ENCODE data around the gene ITGA2B.
"Not testable (repeated sequence)": the region's sequence is repeated elsewhere in the genome, so short reads cannot be mapped to it uniquely, and the experiment has no call there.

Gene ITGA2B

GRCh38 chr17:44330263-44330662 is 59.2 kb downstream of the ITGA2B start:
- DNase-seq (ENCODE audit: low spot score) = not testable (repeated sequence)

GRCh38 chr17:44329516-44329915 is 59.9 kb downstream of the ITGA2B start:
- not testable (repeated sequence) for DNase-seq (ENCODE audit: low spot score)

- no peak for DNase-seq (ENCODE audit: low spot score)
Measured at GRCh38 chr17:44327715-44328449, 61.6 kb downstream of the ITGA2B start.

DNA sequence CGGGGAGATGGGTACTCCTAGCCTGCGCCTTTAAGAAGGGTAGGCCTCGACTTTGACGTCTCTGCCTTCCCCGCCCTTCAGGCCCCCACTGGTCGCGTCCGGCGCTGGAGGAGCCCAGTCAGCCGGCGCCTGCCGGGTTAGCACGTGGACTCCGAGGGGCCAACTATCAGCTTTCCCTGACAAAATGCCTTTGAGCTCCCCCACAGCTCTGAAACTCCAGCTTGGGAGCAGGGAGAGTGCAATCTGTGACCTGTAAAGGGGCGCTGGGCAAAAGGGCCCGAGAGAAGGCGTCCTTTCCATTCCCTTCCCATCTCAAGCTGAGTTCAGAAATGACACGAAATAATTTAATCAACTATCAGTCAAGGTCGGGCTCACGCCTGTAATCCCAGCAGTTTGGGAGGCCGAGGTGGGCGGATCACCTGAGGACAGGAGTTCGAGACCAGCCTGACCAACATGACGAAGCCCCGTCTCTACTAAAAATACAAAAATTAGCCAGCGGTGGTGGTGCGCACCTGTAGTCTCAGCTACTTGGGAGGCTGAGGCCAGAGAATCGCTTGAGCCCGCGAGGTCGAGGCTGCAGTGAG is 62.5 kb downstream of the ITGA2B start:
- DNase-seq (ENCODE audit: low spot score) = peak; percentile 97

- DNase-seq (ENCODE audit: low spot score) = peak; percentile 99
Measured at GRCh38 chr17:44324571-44325275, 64.7 kb downstream of the ITGA2B start, which contains the start of gene SLC25A39. Gene SLC25A39 (minus strand): TSS chr17:44324823. CDS start chr17:44323562, 1,261 bp downstream.

DNA sequence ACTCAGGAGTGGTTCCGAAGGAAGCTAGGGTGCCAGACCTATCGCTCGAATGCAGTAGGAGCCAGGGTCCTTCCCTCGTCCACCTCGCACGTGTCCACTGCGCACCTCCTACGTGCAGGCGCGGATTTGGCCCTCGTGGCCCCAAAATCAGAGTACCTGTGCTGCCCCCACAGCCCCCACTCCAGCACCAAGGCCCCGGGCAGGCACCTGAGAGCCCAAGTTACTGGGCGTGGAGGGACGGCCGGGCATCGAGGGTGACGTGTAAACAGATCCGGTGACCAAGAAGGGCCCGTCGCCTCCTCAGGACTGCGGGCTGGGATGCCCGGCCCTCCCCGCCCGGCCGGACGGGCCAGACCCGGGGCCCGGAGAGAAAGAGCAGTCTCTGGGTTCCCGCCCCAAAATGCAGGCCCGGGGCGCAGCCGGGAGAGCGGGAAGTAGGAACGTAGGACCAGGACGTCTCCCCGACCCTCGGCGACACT is 65.3 kb downstream of the ITGA2B start:
- DNase-seq (ENCODE audit: low spot score) = no peak

GRCh38 chr17:44323359-44324091 is 65.9 kb downstream of the ITGA2B start:
- DNase-seq (ENCODE audit: low spot score) = no peak

GRCh38 chr17:44322236-44322895 is 67.1 kb downstream of the ITGA2B start:
- no peak for DNase-seq (ENCODE audit: low spot score)
